Measurements from ENCODE around the gene HNRNPF.

DNA sequence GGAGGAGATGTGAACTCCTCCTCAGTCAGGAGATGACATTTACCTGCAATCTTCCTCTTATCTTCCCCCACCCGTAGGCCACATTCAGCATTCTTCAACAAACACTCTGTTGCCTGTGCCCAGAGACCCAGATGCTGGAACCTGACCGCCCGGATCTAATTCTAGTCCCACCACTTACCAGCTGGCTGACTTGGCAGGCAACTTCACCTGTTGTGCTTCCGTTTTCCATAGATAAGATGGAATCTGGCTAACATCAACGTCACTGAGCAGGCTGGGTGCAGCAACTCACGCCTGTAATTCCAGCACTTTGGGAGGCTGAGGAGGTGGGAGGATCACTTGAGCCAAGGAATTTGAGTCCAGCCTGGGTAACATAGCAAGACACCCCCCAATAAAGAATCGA lies 58.8 kb downstream of the HNRNPF start:
- TF ChIP-seq ZBTB21 (tag by site-specific recombination; IDR thresholded peaks at IDR 0.05) (no peak), ZBTB7A (tag by site-specific recombination; IDR thresholded peaks at IDR 0.05; ENCODE audit: low read depth) (no peak), ZBTB1 (tag by site-specific recombination; IDR thresholded peaks at IDR 0.05) (no peak), ZNF214 (tag by site-specific recombination; IDR thresholded peaks at IDR 0.05; ENCODE audit: borderline replicate concordance) (no peak), GLIS1 (tag by site-specific recombination; IDR thresholded peaks at IDR 0.05) (no peak)
- TF ChIP-seq, protein P1, sequence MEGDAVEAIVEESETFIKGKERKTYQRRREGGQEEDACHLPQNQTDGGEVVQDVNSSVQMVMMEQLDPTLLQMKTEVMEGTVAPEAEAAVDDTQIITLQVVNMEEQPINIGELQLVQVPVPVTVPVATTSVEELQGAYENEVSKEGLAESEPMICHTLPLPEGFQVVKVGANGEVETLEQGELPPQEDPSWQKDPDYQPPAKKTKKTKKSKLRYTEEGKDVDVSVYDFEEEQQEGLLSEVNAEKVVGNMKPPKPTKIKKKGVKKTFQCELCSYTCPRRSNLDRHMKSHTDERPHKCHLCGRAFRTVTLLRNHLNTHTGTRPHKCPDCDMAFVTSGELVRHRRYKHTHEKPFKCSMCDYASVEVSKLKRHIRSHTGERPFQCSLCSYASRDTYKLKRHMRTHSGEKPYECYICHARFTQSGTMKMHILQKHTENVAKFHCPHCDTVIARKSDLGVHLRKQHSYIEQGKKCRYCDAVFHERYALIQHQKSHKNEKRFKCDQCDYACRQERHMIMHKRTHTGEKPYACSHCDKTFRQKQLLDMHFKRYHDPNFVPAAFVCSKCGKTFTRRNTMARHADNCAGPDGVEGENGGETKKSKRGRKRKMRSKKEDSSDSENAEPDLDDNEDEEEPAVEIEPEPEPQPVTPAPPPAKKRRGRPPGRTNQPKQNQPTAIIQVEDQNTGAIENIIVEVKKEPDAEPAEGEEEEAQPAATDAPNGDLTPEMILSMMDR (tag by site-specific recombination; IDR thresholded peaks at IDR 0.05): no peak

All from HEK293 (cell line).